IPS DF 6.9 (cell line): ENCODE results near the gene KANTR.

Source experiments
- DNase-seq: peaks from one replicate; pipeline ENCODE4 v3.0.0-alpha.2; 2013; ENCODE audit warnings: low read depth, low spot score
- H3K27ac ChIP-seq: one replicate; pipeline ENCODE4 v1.5.1; 2013; ENCODE audit warnings: low read length, control low read depth
- H3K27me3 ChIP-seq: 2 replicates; pipeline ENCODE4 v1.6.1; 2013; ENCODE audit warnings: mild to moderate bottlenecking, low read length; ENCODE audit not compliant: control insufficient read depth, insufficient read depth
- H3K36me3 ChIP-seq: 2 replicates; pipeline ENCODE4 v1.6.1; 2013; ENCODE audit warnings: low read length; ENCODE audit not compliant: control insufficient read depth, insufficient read depth
- H3K4me1 ChIP-seq: 2 replicates; pipeline ENCODE4 v1.6.1; 2013; ENCODE audit warnings: low read length; ENCODE audit not compliant: control insufficient read depth, insufficient read depth
- H3K4me3 ChIP-seq: 2 replicates; pipeline ENCODE4 v1.5.1; 2013; ENCODE audit warnings: mild to moderate bottlenecking, low read length
- H3K9me3 ChIP-seq: 2 replicates; pipeline ENCODE4 v1.6.1; 2013; ENCODE audit warnings: low read length, inconsistent platforms; ENCODE audit not compliant: control insufficient read depth, insufficient read depth
- WGBS: extraction: QIAGEN DNeasy Blood & Tissue Kit; methylation state at CpG from one replicate; pipeline ENCODE4 v1.1.7; 2013; ENCODE audit warnings: mixed read lengths, missing lambda C conversion rate; ENCODE audit not compliant: insufficient read length, insufficient coverage; 5-methylcytosine and 5-hydroxymethylcytosine counted together

The KANTR gene

GRCh38 chrX:53071604-53072417 is 22.1 kb upstream of the KANTR start:
- H3K36me3 ChIP-seq, result no peaks in the 10 kb centered on the region
- H3K27ac ChIP-seq, result no peak overlapping the region
- H3K9me3 ChIP-seq, result no peaks in the 10 kb centered on the region
- H3K4me3 ChIP-seq, result peak overlapping the region; percentile 21; the same call in 1 of the 2 replicates
- no peaks in the 10 kb centered on the region for H3K27me3 ChIP-seq
- WGBS, result no CpG with 5 or more reads among the region's 31 CpGs
- no peak for DNase-seq
- no peaks in the 10 kb centered on the region for H3K4me1 ChIP-seq

- Histone ChIP-seq H3K36me3 (no peaks in the 10 kb centered on the region), H3K4me3 (no peak overlapping the region), H3K27ac (no peak overlapping the region), H3K9me3 (no peaks in the 10 kb centered on the region), H3K27me3 (no peaks in the 10 kb centered on the region), H3K4me1 (no peaks in the 10 kb centered on the region)
- no CpG with 5 or more reads among the region's 9 CpGs for WGBS
- no peak for DNase-seq
Measured at GRCh38 chrX:53072418-53073114, 21.4 kb upstream of the KANTR start.

GRCh38 chrX:53073115-53073586 is 20.8 kb upstream of the KANTR start:
- no peaks in the 10 kb centered on the region for H3K4me1 ChIP-seq
- H3K36me3 ChIP-seq, result no peaks in the 10 kb centered on the region
- no peak overlapping the region for H3K4me3 ChIP-seq
- no CpG with 5 or more reads among the region's 6 CpGs for WGBS
- no peaks in the 10 kb centered on the region for H3K9me3 ChIP-seq
- no peaks in the 10 kb centered on the region for H3K27me3 ChIP-seq
- no peak for DNase-seq
- no peak overlapping the region for H3K27ac ChIP-seq

GRCh38 chrX:53075011-53075410 is 18.9 kb upstream of the KANTR start:
- Histone ChIP-seq H3K27me3 (no peaks in the 10 kb centered on the region), H3K4me1 (no peaks in the 10 kb centered on the region), H3K36me3 (no peaks in the 10 kb centered on the region), H3K4me3 (no peak overlapping the region), H3K9me3 (no peaks in the 10 kb centered on the region), H3K27ac (no peak overlapping the region)
- no CpG with 5 or more reads among the region's 7 CpGs for WGBS
- DNase-seq, result no peak

- Histone ChIP-seq H3K36me3 (no peaks in the 10 kb centered on the region), H3K27ac (no peak overlapping the region), H3K4me1 (no peaks in the 10 kb centered on the region), H3K9me3 (no peaks in the 10 kb centered on the region), H3K4me3 (no peak overlapping the region), H3K27me3 (no peaks in the 10 kb centered on the region)
- no peak for DNase-seq
- no CpG with 5 or more reads among the region's 21 CpGs for WGBS
Measured at GRCh38 chrX:53076671-53077070, 17.3 kb upstream of the KANTR start.

DNA sequence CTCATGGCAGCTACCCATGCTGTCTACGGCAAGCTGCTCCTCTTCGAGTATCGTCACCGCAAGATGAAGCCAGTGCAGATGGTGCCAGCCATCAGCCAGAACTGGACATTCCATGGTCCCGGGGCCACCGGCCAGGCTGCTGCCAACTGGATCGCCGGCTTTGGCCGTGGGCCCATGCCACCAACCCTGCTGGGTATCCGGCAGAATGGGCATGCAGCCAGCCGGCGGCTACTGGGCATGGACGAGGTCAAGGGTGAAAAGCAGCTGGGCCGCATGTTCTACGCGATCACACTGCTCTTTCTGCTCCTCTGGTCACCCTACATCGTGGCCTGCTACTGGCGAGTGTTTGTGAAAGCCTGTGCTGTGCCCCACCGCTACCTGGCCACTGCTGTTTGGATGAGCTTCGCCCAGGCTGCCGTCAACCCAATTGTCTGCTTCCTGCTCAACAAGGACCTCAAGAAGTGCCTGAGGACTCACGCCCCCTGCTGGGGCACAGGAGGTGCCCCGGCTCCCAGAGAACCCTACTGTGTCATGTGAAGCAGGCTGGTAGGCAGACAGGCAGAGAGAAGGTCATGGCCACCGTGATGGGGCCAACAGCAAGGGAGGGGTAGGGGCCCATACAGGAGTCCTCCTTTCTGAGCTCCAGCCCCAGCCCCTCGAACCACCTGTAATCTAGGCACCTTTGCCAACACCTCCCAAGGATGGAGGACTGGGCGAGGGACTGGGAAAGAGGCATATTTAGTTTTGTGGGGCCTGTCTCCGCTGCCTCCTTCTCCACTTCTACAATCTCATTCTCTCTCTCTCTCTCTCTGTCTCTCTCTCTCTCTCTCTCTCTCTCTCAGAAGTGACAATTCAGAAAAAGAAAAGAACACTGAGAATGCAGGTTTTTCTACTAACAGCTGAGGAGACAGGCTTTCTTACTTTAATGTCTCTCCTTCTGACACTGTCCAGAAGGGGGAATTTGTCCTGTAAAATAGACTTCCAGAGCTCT is 16.4 kb upstream of the KANTR start:
- H3K27ac ChIP-seq, result no peak overlapping the region

GRCh38 chrX:53078943-53079342 is 15.0 kb upstream of the KANTR start:
- no peak overlapping the region for H3K27ac ChIP-seq
- no peaks in the 10 kb centered on the region for H3K9me3 ChIP-seq
- no peaks in the 10 kb centered on the region; the same call in 1 of the 2 replicates for H3K4me1 ChIP-seq
- no CpG with 5 or more reads among the region's 1 CpG for WGBS
- no peaks in the 10 kb centered on the region for H3K36me3 ChIP-seq
- no peak overlapping the region for H3K4me3 ChIP-seq
- DNase-seq, result no peak
- no peaks in the 10 kb centered on the region for H3K27me3 ChIP-seq

More for the DNA sequence above, 16.4 kb upstream of the KANTR start:
- Histone ChIP-seq H3K4me3 (no peak overlapping the region), H3K36me3 (no peaks in the 10 kb centered on the region), H3K4me1 (no peaks in the 10 kb centered on the region), H3K9me3 (no peaks in the 10 kb centered on the region), H3K27me3 (no peaks in the 10 kb centered on the region)
- WGBS, result no CpG with 5 or more reads among the region's 27 CpGs
- DNase-seq, result no peak

DNA sequence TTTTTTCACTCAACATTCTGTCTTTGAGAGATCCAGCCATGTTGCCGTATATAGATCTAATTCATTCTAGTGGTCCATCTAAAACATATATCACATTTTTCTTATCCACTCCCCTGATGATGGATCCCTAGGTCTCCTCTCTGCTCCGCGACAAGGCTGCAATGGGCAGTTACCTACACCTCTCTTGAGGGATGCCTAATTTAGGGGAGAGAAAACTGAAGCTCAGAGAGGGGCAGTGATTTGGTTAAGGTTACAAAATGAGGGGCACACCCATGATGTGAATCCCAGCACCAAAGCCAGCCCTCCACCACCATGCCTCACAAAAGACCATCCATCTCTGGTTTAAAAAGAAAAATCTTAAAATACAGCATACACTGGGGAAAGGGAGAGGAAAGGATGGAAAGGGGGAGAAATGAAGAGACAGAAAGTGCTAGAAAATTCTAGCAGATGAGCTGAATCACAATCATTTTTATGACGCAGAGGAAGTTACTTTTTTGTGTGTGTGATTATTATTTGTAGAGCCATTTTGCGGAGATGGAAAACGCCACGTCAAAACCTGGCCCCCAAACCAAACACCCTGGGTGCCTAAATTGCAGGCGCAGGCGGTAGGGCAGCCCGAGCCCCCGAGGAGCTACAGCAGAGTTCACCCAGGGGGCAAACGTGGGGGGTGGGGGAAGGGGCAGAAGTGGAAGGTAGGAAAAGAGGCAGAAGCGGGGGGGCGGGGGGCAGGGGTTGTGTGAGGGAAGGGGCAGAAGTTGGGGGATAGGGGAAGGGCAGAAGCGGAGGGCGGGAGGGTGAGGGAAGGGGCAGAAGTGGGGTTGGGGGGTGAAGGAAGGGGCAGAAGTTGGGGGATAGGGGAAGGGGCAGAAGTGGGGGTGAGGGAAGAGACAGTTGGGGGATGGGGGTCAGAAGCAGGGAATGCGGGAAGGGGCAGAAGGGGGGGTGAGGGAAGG is 13.0 kb upstream of the KANTR start:
- no peaks in the 10 kb centered on the region for H3K9me3 ChIP-seq
- no peak overlapping the region; the same call in 1 of the 2 replicates for H3K4me3 ChIP-seq
- no peaks in the 10 kb centered on the region; the same call in 1 of the 2 replicates for H3K4me1 ChIP-seq
- H3K36me3 ChIP-seq, result peaks cover 5% of the 10 kb centered on the region; the same call in 1 of the 2 replicates
- DNase-seq, result no peak
- H3K27ac ChIP-seq, result no peak overlapping the region
- WGBS, result no CpG with 5 or more reads among the region's 17 CpGs
- H3K27me3 ChIP-seq, result no peaks in the 10 kb centered on the region
